DOHH2 (cell line): ENCODE measurements around the gene CCDC88A.

Source experiments
- H3F3A ChIP-seq: fragments of 200-600 bp; sonication (generic), shearing (Covaris generic); 2 replicates; pipeline ENCODE4 v1.6.0; 2016; ENCODE audit warnings: antibody characterized with exemption, mild to moderate bottlenecking; ENCODE audit not compliant: control insufficient read depth, insufficient read depth
- H3K27ac ChIP-seq: fragments of 200-600 bp; sonication (generic); 2 replicates; pipeline ENCODE4 v1.5.1; 2014; ENCODE audit warnings: low read depth, mild to moderate bottlenecking, low read length, moderate library complexity
- H3K27me3 ChIP-seq: fragments of 200-600 bp; sonication (generic); 2 replicates; pipeline ENCODE4 v1.6.1; 2014; ENCODE audit warnings: mild to moderate bottlenecking, low read length, mixed read lengths; ENCODE audit not compliant: control insufficient read depth
- H3K36me3 ChIP-seq: fragments of 200-600 bp; sonication (generic); 2 replicates; pipeline ENCODE4 v1.6.1; 2014; ENCODE audit warnings: mild to moderate bottlenecking, low read length, moderate library complexity, mixed read lengths; ENCODE audit not compliant: control insufficient read depth
- H3K4me1 ChIP-seq: fragments of 200-600 bp; sonication (generic); 2 replicates; pipeline ENCODE4 v1.6.1; 2014; ENCODE audit warnings: mild to moderate bottlenecking, low read length, mixed read lengths; ENCODE audit not compliant: control insufficient read depth
- H3K4me2 ChIP-seq: fragments of 200-600 bp; sonication (generic); 2 replicates; pipeline ENCODE4 v1.6.0; 2014; ENCODE audit warnings: mild to moderate bottlenecking, low read length, moderate library complexity
- H3K4me3 ChIP-seq: fragments of 200-600 bp; sonication (generic); 2 replicates; pipeline ENCODE4 v1.5.1; 2014; ENCODE audit warnings: mild to moderate bottlenecking, low read length, mixed read lengths
- H3K79me2 ChIP-seq: fragments of 200-600 bp; sonication (generic); 2 replicates; pipeline ENCODE4 v1.6.1; 2014; ENCODE audit warnings: mild to moderate bottlenecking, low read length, mixed read lengths; ENCODE audit not compliant: control insufficient read depth
- H3K9me2 ChIP-seq: fragments of 200-600 bp; sonication (generic); replicated peaks from 2 replicates; pipeline ENCODE4 v1.6.1; 2014; ENCODE audit warnings: mild to moderate bottlenecking, low read length, mixed read lengths; ENCODE audit not compliant: control insufficient read depth
- H3K9me3 ChIP-seq: fragments of 200-600 bp; sonication (generic); 2 replicates; pipeline ENCODE4 v1.6.1; 2014; ENCODE audit warnings: antibody characterized with exemption, low read length, mixed read lengths; ENCODE audit not compliant: control insufficient read depth, insufficient read depth
- H4K20me1 ChIP-seq: fragments of 200-600 bp; sonication (generic); 2 replicates; pipeline ENCODE4 v1.6.0; 2014; ENCODE audit warnings: low read depth, mild to moderate bottlenecking, antibody characterized with exemption, low read length, moderate library complexity; ENCODE audit not compliant: control insufficient read depth, insufficient read depth
- CTCF ChIP-seq: fragments of 200-600 bp; sonication (generic); IDR thresholded peaks from one replicate; pipeline ENCODE4 v1.5.1; 2014; ENCODE audit warnings: antibody characterized with exemption, mild to moderate bottlenecking, low read depth, low read length; ENCODE audit not compliant: poor library complexity, severe bottlenecking
- EZH2phosphoT487 ChIP-seq: fragments of 200-600 bp; sonication (generic); IDR thresholded peaks from 2 replicates; pipeline ENCODE4 v1.6.1; 2017; ENCODE audit warnings: borderline replicate concordance, mild to moderate bottlenecking, antibody characterized with exemption, low read length, moderate library complexity, mixed read lengths

The CCDC88A gene

DNA sequence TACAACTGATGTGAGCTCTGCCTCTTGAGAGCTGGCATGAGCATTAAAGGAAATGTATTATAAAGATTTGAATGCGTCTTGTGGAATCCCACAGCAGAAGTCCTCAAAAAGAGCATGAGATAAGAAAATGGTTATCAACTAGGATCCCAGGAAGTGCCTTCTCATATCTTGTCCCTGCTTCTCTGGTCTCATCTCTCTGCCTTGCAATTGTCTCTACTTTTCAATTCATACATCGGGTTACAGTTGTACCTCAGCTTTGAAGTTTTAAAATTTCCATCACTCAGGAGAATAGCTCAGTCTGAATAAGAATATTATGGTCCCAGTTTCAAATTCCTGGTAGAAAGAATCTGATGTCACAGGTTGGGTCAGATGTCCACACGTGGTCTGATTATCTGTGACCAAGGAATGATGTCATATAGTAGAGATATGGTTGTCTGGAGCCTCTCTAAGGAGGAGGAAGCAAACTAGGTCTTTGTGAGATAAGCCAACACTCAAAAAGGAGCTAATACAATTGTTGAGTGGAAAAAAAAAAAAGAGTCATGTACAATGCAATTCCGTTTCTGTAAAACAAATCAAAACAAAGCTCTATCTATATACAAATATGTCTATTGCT, 21.7 kb upstream of the CCDC88A start:
- Histone ChIP-seq H3K36me3 (no peaks in the 10 kb centered on the region), H3K9me2 (no peaks in the 10 kb centered on the region), H3K27me3 (no peaks in the 10 kb centered on the region), H3K79me2 (no peaks in the 10 kb centered on the region), H4K20me1 (no peaks in the 10 kb centered on the region), H3K9me3 (no peaks in the 10 kb centered on the region), H3F3A (no peaks in the 10 kb centered on the region), H3K4me3 (no peak overlapping the region), H3K27ac (no peak overlapping the region), H3K4me1 (no peaks in the 10 kb centered on the region), H3K4me2 (no peak overlapping the region)
- TF ChIP-seq CTCF (no peak), EZH2phosphoT487 (no peak)

- Histone ChIP-seq H3K36me3 (no peaks in the 10 kb centered on the region), H3K4me3 (no peak overlapping the region), H3K27ac (no peak overlapping the region), H3K9me3 (no peaks in the 10 kb centered on the region), H4K20me1 (no peaks in the 10 kb centered on the region), H3K27me3 (no peaks in the 10 kb centered on the region), H3K9me2 (no peaks in the 10 kb centered on the region), H3K79me2 (no peaks in the 10 kb centered on the region), H3K4me2 (no peak overlapping the region), H3F3A (no peaks in the 10 kb centered on the region), H3K4me1 (no peaks in the 10 kb centered on the region)
- no peak for TF ChIP-seq CTCF
- no peak for TF ChIP-seq EZH2phosphoT487
Measured at GRCh38 chr2:55439101-55439397, 19.4 kb upstream of the CCDC88A start.

DNA sequence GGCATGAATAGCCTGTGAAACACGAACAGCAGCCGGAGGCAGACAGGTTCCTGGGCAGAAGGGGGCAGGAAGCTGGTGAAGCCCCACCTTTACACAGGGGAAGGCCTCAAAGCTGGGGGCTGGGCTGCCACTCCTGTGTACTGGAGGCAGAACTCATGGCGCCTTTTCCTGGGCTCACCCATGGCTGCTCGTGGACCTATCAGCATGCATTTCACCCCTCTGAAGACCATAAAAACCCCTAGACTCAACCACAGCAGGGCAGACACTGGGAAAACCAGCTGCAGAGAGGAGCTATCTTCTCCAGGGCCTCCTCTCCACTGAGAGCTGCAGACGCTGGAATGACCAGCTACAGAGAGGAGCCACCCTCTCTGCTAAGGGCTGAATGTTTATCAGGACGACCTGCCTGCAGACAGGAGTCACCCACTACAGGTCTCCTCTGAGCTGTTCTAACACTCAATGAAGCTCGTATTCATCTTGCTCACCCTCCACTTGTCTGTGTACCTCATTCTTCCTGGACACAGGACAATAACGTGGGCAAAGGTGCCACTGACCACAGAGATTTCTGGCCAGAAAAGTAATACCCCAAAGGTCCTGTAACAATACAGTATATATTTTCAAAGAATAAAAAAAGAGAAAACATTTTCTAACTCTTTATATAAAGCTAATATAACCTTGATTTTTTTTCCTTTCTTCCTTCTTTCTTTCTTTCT, 18.9 kb upstream of the CCDC88A start:
- H4K20me1 ChIP-seq, result no peaks in the 10 kb centered on the region
- H3K36me3 ChIP-seq, result no peaks in the 10 kb centered on the region
- H3K9me2 ChIP-seq, result no peaks in the 10 kb centered on the region
- no peaks in the 10 kb centered on the region for H3K4me1 ChIP-seq
- no peaks in the 10 kb centered on the region for H3K27me3 ChIP-seq
- TF ChIP-seq CTCF (no peak), EZH2phosphoT487 (no peak)
- no peaks in the 10 kb centered on the region for H3K79me2 ChIP-seq
- no peaks in the 10 kb centered on the region for H3K9me3 ChIP-seq
- H3F3A ChIP-seq, result no peaks in the 10 kb centered on the region
- no peak overlapping the region for H3K27ac ChIP-seq
- H3K4me3 ChIP-seq, result no peak overlapping the region
- no peak overlapping the region for H3K4me2 ChIP-seq
